Measurements from ENCODE around the gene CELF5. TPM values are rescaled to one million over a fixed set of nuclear protein-coding genes. Genes with fewer than 3 reads are reported as not detected.
"Not testable (repeated sequence)": the region's sequence is repeated elsewhere in the genome, so short reads cannot be mapped to it uniquely, and the experiment has no call there.

CELF5 gene
- total RNA-seq, 6 experiments from 2014 or later: 0.07 to 1.6 (median 0.34) TPM

- Histone ChIP-seq H3K27me3 (no peaks in the 10 kb centered on the region), H3K4me3 (no peak overlapping the region), H3K27ac (no peak overlapping the region), H3K36me3 (no peaks in the 10 kb centered on the region), H3K9me3 (no peaks in the 10 kb centered on the region), H3K4me1 (no peaks in the 10 kb centered on the region)
- WGBS (ENCODE audit: insufficient coverage, low coverage, low lambda C conversion rate, missing lambda C conversion rate): 55% methylated on average over 3 of the region's 5 CpGs
- intact Hi-C loops (cut with DNase I): loop anchor here (5.0 to 10.0 kb wide), 2 partner anchors 110 to 153 kb away; no protein-coding TSS in a partner anchor
- peak in 2 of 3 donors; percentile 63 to 74 for DNase-seq
- TF ChIP-seq CTCF (IDR thresholded peaks at IDR 0.05) (peak; percentile 70 to 87 (median 82)), POLR2A (IDR thresholded peaks at IDR 0.05) (no peak)
- peak; percentile 62 to 74 (median 66) for ATAC-seq
These were observed 100.0 kb downstream of the CELF5 start for GRCh38 chr19:3324405-3324856.

GRCh38 chr19:3325451-3325850 is 101.0 kb downstream of the CELF5 start:
- Histone ChIP-seq H3K36me3 (no peaks in the 10 kb centered on the region), H3K27me3 (no peaks in the 10 kb centered on the region), H3K27ac (no peak overlapping the region), H3K9me3 (no peaks in the 10 kb centered on the region), H3K4me1 (no peaks in the 10 kb centered on the region), H3K4me3 (no peak overlapping the region)
- WGBS (ENCODE audit: insufficient coverage, low coverage, low lambda C conversion rate, missing lambda C conversion rate): 100% methylated on average over 1 of the region's 1 CpG
- intact Hi-C loops (cut with DNase I): loop anchor here in 1 of 2 donors (10.0 kb wide), 1 partner anchor 109 kb away; no protein-coding TSS in a partner anchor
- DNase-seq (no peak), ATAC-seq (no peak)
- TF ChIP-seq CTCF (IDR thresholded peaks at IDR 0.05) (no peak), POLR2A (IDR thresholded peaks at IDR 0.05) (no peak)

- no peaks in the 10 kb centered on the region for H3K9me3 ChIP-seq
- DNase-seq: no peak
- no peak overlapping the region for H3K4me3 ChIP-seq
- TF ChIP-seq POLR2A (IDR thresholded peaks at IDR 0.05) (no peak), CTCF (IDR thresholded peaks at IDR 0.05) (no peak)
- no peak overlapping the region for H3K27ac ChIP-seq
- 97% methylated on average over 3 of the region's 3 CpGs for WGBS (ENCODE audit: insufficient coverage, low coverage, low lambda C conversion rate, missing lambda C conversion rate)
- intact Hi-C loops (cut with DNase I): loop anchor here in 1 of 2 donors (10.0 kb wide), 1 partner anchor 106 kb away; no protein-coding TSS in a partner anchor
- no peaks in the 10 kb centered on the region for H3K36me3 ChIP-seq
- no peaks in the 10 kb centered on the region for H3K4me1 ChIP-seq
- no peaks in the 10 kb centered on the region for H3K27me3 ChIP-seq
- ATAC-seq: no peak
These were observed 104.3 kb downstream of the CELF5 start for GRCh38 chr19:3328743-3329142.

GRCh38 chr19:3330047-3330446 is 105.6 kb downstream of the CELF5 start:
- no peak overlapping the region for H3K4me3 ChIP-seq

GRCh38 chr19:3332232-3332631 is 107.8 kb downstream of the CELF5 start:
- H3K4me3 ChIP-seq; H3K27ac ChIP-seq; H3K9me3 ChIP-seq; DNase-seq; intact Hi-C loops (cut with DNase I); ATAC-seq; H3K27me3 ChIP-seq; H3K36me3 ChIP-seq: not testable (repeated sequence)
- peaks cover 0 to 28% (median 14%) of the 10 kb centered on the region in 4 donors for H3K4me1 ChIP-seq
- no CpG with 5 or more reads among the region's 1 CpG for WGBS (ENCODE audit: insufficient coverage, low coverage, low lambda C conversion rate, missing lambda C conversion rate)

More at GRCh38 chr19:3330047-3330446, 105.6 kb downstream of the CELF5 start:
- Histone ChIP-seq H3K4me1 (peaks cover 0 to 8% (median 3%) of the 10 kb centered on the region in 4 donors), H3K9me3 (no peaks in the 10 kb centered on the region), H3K36me3 (no peaks in the 10 kb centered on the region), H3K27ac (no peak overlapping the region), H3K27me3 (no peaks in the 10 kb centered on the region)
- intact Hi-C loops (cut with DNase I): no loop called here
- WGBS (ENCODE audit: insufficient coverage, low coverage, low lambda C conversion rate, missing lambda C conversion rate): 78% methylated on average over 4 of the region's 9 CpGs
- DNase-seq (no peak), ATAC-seq (no peak)
- no peak for TF ChIP-seq CTCF (IDR thresholded peaks at IDR 0.05)
- TF ChIP-seq POLR2A (IDR thresholded peaks at IDR 0.05): no peak

All from right lobe of liver (tissue), 6 donors.